GM19324 (cell line): Measurements from ENCODE around the gene GPR33.

Experiments used
- ATAC-seq: cut with Tn5 transposase; IDR thresholded peaks from one replicate; pipeline ENCODE4 v1.9.1; 2021; ENCODE audit warnings: mild to moderate bottlenecking, moderate library complexity; ENCODE audit not compliant: unreplicated experiment, low FRiP score

Gene GPR33, protein sequence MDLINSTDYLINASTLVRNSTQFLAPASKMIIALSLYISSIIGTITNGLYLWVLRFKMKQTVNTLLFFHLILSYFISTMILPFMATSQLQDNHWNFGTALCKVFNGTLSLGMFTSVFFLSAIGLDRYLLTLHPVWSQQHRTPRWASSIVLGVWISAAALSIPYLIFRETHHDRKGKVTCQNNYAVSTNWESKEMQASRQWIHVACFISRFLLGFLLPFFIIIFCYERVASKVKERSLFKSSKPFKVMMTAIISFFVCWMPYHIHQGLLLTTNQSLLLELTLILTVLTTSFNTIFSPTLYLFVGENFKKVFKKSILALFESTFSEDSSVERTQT

DNA sequence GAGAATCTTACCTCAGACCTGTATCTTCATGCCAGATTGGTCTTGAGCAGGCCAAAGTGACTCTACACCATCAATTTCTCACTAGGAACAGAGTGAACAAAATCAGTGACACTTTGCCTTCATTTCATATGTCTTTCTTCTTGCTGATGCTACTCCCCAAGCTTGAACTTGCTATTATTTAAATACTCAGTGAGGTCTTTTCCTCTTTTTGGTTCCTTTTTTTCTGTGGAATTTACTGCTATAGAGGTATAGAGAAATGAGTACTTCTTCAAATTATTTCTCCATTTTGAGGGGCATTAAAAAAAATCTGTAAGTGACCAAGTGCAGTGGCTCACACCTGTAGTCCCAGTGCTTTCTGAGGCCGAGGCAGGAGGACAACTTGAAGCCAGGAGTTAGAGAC, at the start of gene GPR33:
TSS of gene GPR33 (minus strand) at position 154 of the 400 bp plus-strand sequence. CDS start 4,074 bp downstream, outside the sequence.
- no peak for ATAC-seq

DNA sequence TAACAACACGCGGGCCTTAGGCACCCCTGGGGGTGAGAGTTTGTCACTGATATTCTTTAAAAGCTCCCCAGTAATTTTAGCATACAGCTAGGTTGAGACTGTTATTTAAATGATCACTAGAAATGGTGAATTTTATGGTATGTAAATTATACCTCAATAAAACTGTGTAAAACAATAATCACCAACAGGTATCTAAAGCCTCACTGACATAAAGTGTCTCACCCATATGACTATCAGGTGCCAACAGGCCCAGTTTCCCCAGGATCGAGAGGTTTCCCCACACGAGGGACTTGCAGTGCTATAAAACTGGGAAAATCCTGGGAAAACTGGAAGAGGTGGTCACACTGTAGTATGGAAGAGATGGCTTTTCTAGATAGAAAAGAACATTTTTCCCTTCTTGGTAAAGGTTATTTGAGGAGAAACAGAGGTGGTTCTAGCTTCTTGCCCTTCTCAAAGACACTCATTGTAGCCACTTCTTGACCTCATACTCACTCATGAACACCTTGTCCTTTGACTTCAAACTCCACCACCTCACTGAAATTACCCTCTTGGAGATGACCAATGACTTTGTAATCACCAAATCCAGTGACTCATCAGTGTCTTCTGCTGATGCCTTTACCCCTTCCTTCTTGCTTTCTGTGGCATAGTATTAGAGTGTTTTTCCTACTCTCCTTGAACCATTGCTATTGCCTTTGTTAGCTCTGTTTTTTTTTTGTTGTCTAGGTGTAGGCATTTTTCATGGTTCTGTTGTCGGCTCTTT, 48.5 kb upstream of the GPR33 start:
- no peak for ATAC-seq

DNA sequence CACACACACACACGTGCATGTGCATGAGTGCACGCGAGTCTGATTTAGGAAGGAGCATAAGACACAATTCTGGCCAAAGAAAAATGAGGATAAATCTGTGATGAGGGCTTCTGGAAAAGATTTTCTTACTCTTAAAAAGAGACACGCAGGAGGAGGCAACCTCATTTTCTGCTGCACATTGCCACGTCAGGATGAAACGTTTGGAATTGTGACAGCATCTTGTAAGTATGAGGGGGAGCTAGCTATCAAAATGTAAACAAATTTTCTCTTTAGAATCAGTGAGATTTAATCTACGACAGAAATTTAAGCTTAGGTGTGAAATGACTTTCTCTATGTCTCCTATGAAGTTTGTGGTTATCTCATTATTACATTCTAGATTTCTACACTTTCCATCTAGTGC, 42.3 kb upstream of the GPR33 start:
- ATAC-seq: no peak

DNA sequence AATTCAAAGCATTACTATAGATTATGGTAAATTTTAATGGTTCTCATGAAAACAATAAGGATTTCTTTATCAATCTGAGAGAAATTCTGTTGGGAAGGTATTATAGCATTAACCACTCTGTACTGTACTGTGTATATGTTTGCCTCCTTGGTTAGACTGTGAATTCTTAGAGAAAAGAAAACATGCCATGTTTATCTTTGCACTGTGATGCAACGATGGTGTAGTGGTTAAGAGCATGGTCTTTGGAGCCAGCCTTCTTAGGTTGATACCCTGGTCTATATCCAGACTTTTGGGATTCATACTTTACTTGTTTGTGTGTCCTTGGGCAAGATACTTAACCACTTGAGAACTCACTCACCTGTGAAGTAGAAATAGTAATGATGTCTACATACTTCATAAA, 41.2 kb upstream of the GPR33 start:
- no peak for ATAC-seq

DNA sequence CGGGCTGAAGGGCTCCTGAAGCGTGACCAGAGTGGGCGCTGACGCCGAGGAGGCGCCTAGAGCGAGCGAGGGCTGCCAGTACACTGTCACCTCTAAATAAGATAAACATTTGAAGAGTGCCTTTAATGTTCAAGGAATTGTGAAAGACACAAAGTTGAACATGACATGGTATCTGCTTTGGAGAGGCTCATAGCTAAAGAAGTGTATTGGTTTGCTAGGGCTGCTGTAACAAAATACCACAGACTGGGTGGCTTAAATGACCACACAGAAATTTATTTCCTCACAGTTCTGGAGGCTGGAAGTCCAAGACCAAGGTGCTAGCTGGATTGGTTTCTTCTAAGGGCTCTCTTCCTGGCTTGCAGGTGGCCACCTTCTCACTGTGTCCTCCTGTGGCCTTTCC, 39.7 kb upstream of the GPR33 start:
- ATAC-seq: no peak

DNA sequence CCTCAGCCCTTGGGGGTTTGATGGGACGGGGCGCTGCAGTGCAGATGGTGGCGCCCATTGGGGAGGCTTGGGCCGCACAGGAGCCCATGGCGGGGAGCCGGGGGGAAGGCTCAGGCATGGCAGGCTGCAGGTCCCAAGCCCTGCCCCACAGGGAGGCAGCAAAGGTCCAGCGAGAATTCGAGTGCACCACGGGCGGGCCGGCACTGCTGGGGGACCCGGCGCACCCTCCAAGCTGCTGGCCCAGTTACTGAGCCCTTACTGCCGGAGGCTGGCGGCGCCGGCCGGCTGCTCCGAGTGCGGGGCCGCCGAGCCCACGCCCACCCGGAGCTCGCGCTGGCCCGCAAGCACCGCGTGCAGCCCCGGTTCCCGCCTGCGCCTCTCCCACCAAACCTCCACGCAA, 39.2 kb upstream of the GPR33 start:
- no peak for ATAC-seq

DNA sequence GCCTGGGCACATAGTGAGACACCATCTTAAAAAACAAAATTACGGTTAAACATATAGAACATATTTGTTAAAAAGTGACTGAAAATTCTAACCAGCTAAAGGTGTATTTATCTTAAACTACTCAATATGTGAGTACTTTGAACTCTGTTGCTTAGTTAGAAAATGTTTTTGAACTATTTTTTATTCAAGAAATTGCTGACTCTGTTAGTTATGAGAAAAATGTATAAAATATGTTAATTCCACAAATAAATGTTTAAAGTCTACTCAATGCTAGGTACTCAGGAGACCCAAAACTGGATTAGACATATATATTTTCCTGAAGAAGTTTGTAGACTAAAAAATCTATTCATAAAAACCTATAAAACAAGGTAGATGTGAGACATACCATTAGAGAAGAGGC, 23.0 kb upstream of the GPR33 start:
- ATAC-seq: no peak

DNA sequence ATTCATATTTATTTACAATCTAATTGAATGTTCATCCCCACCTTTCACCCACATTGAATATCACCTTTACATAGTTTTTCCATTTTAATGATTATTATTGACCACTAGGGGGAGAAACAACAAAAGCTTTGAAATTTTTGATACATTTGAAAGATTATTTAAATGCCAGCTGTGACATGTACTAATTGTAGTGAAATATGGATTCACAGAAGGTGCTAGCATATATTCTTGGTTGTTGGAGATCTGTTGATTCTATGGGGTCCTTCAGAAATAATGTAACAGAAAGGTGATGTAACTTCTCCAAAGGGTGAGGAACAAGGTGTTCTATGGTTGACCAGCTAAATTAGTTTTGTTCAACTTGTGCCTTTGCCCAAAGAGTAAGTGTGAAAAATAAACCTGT, 22.4 kb upstream of the GPR33 start:
- no peak for ATAC-seq

DNA sequence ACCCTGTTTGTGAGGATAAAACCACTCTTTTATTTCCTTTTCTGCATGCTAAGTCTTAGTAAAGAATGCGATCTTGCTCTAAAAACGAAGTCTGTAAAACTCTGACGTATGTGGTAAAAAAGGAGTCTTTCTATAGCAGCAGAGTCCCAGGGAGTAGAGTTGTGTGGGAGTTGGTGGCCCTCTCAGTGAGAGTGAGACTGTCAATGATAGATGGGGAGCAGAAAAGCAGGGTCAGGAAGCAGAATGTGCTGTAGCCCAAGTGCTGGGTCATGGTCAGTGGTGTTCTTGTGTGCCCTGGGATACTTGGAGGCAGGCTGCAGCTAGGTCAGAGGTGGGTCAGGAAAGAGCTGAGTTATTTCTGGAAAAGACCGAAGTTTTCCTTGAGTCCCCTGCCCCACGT, 20.3 kb upstream of the GPR33 start:
- ATAC-seq: no peak

DNA sequence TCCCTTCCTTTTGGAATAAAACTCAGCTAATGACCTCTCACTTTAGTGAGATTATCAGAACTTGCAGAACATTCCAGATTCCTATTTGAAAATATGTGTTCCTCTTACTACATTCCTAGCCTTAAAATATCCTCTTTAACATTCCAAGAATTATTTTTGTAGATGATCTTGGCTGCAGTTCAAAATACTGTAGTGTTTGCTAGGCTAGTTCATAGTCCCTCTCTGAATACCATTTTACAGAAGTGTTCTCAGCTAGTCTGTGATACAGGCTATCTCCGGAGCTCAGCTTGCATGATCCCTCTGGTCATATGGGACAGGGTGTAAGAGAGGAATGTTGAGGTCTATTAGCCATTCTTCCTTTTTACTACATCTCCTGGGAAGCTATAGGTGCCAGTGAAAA, 17.6 kb upstream of the GPR33 start:
- no peak for ATAC-seq

DNA sequence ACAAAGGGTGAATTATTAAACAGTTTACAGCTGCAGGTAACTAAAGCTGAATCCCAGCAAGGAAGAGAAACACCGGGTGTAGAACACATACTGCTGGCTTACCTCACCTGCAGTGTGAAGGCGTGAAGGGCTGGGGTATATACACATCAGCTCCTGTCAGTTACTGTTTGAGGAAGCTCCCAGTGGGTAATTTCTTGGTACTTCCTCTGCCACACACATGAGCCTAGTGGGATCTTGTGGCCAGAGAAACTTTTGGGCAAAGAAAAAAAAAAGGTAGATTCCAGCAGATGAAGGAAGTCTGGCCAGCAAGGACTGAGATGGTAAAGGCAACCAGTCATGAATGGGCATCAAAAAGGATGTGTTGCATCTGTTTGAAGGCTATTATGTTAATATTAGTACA, 14.0 kb upstream of the GPR33 start:
- no peak for ATAC-seq

DNA sequence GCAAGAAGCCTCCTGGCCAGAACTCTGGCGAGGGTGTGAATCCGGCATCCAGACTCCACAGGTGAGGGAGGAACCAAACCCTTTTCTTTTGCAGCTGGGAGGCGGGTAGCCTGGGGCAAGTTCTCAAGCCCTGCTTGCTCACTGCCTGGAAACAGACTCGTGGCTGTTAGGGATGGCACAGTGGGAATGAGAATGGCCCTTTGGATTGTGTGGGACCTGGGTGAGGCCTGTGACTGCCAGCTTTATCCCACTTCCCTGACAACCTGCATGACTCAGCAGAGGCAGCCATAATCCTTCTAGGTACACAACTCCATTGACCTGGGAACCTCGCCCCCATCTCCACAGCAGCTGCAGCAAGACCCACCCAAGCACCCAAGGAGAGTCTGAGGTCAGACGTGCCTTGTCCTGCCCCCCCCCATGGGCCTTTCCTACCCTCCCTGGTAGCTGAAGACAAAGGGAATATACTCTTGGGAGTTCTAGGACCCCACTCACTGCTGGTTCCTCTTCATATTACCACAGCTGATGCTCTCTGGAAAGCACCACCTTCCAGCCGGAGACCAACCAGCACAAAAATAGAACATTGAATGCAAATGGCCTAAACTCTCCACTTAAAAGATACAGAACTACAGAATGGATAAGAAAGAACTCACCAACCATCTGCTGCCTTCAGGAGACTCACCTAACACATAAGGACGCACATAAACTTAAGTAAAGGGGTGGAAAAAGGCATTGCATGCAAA, 5.1 kb upstream of the GPR33 start:
- no peak for ATAC-seq

DNA sequence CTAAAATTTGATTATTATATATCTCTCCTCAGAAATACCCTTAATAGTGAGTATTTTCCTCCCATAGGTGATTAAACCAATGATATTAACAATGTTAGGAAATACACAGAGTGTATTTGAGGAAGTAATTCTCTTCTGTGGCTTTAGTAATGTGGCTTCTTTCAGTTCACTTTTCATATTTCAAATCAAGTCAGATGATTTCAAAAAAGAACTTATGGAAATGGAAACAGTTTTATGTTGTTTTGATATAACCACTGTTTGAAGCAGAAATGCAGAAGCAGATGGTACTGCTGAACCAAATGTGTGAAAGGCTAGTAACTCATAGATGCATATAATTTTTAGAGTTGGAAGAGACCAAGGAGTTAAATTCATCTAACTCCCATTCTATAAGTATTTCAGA, 1.9 kb upstream of the GPR33 start:
- ATAC-seq: no peak

DNA sequence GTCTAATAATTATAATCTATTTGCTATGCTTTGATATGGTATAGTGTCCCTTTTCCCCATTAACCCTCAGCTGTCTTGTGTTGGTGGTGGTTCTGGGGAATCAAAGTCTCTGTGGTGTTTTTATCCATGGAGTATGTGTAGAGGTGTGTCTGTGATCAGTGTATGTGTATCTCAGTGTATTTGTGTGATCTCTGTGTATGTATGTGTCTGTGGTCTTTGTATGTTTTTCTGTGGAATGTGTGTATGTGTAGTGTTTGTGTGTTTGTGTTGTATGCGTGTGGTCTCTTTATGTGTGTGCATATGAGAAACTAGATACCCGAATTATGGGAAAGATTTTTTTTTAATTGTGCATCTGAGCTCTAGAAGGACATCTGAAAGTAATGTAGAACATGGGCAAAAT, 1.1 kb downstream of the GPR33 start:
- ATAC-seq: no peak

DNA sequence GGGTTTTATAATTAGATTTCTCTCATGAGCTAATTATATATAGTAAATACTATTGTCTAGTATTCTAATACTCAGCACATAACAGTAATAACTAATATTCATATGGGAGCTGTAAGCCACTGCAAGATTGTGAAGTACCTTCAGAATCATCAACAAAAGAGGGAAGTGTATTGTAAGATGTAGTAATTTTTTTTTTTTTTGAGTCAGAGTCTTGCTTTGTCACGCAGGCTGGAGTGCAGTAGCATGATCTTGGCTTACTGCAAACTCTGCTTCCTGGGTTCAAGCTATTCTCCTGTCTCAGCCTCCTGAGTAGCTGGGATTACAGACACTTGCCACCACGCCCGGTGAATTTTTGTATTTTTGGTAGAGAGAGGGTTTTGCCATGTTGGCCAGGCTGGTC, 3.1 kb downstream of the GPR33 start:
- no peak for ATAC-seq

DNA sequence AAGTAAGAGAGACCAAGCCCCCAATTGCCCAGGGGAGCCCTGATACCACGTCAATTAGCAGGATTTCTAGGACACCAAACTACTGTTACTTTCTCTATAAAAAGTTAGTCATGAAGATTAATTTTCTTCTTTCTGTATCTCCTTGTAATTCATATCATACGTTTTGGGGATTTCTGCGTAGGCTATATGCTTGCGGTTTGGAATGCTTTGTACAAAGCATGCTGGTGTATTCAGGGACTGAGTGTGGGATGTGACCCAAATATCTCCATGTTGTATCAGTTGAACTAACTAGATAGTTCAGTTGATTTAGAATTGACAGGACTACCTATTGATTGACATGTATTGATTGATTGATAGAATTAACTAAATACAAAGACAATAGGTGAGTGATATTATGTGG, 7.7 kb downstream of the GPR33 start:
- ATAC-seq: no peak

DNA sequence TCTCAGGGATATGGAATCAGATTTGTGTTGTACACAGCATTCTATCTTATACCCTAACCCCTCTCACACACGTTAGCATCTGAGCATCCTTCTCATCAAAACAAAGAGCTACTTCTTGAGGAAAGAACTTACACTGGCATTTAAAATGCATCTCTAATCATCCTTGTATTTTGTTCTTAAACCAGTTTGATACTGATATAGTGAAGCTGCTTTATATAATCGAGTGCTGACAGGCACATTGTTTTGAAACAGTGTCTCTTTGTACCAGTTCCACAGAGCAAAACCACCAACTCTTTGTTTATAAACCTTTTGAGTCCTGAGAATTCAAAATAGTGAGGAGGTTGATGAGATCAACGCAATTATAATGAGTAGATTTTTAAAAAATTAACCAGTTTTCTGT, 8.8 kb downstream of the GPR33 start:
- ATAC-seq: no peak

DNA sequence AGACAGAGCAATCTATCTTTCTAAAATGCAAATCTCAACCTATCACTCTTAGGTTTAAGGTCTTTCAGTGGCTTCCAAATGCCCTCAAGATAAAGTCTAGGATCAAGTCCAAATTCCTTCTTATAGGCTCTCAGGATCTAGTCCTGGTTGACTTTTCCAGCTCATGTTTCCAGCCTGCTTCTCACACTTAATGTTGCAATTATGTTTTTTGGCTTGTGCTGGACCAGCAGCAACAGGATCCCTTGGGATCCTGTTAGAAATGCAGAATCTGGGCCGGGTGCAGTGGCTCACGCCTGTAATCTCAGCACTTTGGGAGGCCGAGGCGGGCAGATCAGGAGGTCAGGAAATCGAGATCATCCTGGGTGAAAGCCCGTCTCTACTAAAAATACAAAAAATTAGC, 10.6 kb downstream of the GPR33 start:
- ATAC-seq: no peak

DNA sequence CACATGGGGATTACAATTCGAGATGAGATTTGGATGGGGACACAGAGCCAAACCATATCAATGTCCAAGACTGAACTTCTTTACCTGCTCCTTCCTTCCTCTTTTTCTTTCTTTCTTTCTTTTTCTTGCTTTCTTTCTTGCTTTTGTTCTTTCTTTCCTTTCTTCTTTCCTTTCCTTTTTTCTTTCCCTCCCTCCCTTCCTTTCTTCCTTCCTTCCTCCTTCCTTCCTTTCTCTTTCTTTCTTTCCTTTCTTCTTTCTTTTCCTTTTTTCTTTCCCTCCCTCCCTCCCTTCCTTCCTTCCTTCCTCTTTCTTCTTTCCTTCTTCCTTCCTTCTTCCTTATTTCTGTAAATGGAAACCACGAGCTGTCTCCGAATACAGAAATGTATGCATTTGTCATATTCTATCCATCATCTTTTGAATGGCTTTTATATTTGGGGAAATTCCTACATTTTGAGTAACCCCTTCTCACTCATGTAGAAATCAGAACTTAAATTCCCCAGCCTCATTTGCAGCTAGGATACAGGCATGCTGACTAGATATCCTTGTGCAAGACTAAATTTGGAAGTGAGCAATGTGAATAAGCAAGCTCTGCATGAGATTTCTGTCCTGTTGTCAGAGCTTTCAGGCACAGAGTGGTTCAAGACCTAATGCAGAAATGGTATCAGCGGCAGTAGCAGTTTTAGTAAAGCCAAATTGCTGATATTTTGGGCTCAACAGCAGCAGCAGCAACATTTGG, 11.5 kb downstream of the GPR33 start:
- no peak for ATAC-seq

DNA sequence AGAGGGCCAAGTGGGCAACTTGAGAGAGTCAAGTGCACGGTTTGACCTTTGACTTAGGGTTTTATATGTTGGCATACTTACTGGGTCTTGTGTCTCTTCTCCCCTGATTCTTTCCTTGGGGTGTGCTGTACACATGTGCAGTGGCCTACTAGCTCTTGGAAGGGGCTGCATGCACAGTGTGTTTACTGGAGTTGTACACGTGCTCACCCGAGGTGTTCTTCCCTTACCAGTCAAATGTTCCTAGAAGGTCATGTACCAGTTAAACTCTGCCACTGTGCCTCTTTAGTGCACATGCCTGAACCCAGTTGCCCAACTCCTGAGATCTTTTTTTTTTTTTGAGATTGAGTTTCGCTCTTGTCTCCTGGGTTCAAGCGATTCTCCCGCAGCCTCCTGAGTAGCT, 21.3 kb downstream of the GPR33 start:
- ATAC-seq: no peak

DNA sequence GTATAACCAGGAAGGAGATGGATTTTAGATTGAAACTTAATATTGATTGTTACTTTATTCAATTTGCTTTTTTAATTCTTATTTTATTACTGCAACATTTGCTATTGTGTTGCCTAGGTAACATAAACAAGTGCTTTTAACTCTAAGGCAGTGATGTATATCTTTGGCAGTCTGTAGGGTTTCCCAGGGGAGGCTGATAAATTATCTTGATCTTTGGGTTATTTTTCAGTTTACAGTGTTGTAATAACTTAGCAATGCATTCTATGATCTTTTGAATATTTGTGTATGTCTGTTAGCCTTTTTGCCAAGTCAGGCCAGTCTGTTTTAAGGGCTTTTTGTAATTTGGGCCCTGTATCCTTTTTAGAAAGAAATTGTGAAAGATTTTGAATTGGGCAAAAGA, 22.7 kb downstream of the GPR33 start:
- ATAC-seq: no peak
